D721Med (cell line): Measurements from ENCODE around the gene FYB1.

Source experiments
- DNase-seq: peaks from one replicate; pipeline ENCODE4 v3.0.0; 2011; ENCODE audit warnings: low spot score; ENCODE audit not compliant: insufficient read length
- FAIRE-seq: peaks from 2 replicates; lab custom pipeline; 2011; peaks lifted over from hg19 to GRCh38; lab: Jason Lieb, UNC
- CTCF ChIP-seq: IDR thresholded peaks from 2 replicates; pipeline ENCODE4 v1.5.1; 2012; ENCODE audit warnings: mild to moderate bottlenecking, control low read depth; ENCODE audit not compliant: insufficient read depth; ENCODE audit errors: missing control alignments

The FYB1 gene

GRCh38 chr5:39256477-39257235 is 37.3 kb upstream of the FYB1 start:
- no peak for DNase-seq
- no peak for FAIRE-seq
- no peak for TF ChIP-seq CTCF

GRCh38 chr5:39255406-39255805 is 36.0 kb upstream of the FYB1 start:
- FAIRE-seq: no peak
- no peak for DNase-seq
- no peak for TF ChIP-seq CTCF

GRCh38 chr5:39254671-39255070 is 35.3 kb upstream of the FYB1 start:
- no peak for FAIRE-seq
- TF ChIP-seq CTCF: no peak
- DNase-seq: no peak

GRCh38 chr5:39253196-39253595 is 33.8 kb upstream of the FYB1 start:
- DNase-seq: no peak
- TF ChIP-seq CTCF: no peak
- no peak for FAIRE-seq

- TF ChIP-seq CTCF: no peak
- DNase-seq: no peak
- no peak for FAIRE-seq
Measured at GRCh38 chr5:39249564-39250274, 30.4 kb upstream of the FYB1 start.

GRCh38 chr5:39249069-39249468 is 29.7 kb upstream of the FYB1 start:
- DNase-seq: no peak
- no peak for FAIRE-seq

More at GRCh38 chr5:39249069-39249468, 29.7 kb upstream of the FYB1 start:
- TF ChIP-seq CTCF: no peak
